CD4-positive, alpha-beta T cell treated with Interleukin-6 at 100 ng/mL for 8 hours (primary cell): ENCODE results near the gene MYOM3.

Experiments used
- DNase-seq: peaks from one replicate; pipeline ENCODE4 v3.0.0-alpha.2; 2020; ENCODE audit warnings: mixed read lengths, low spot score

Gene MYOM3

DNA sequence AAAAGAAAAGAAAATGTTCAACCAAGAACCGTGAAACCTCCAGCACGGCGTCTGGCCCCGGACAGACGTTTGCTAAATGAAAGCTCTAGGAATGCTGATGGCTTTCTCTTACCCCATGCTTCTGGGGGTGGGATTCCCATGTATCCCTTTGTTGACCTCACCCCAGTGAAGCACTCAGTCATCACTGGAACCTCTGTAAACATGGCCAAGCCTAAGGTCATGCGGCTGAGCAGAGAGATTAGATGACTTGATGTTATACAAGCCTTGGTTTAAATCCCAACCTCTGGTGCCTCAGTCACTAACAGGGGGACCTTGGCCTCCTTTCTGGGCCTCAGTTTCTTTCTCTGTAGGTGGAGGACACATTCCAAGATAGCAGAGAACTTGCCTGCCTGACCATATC, 2.8 kb upstream of the MYOM3 start:
- no peak for DNase-seq

DNA sequence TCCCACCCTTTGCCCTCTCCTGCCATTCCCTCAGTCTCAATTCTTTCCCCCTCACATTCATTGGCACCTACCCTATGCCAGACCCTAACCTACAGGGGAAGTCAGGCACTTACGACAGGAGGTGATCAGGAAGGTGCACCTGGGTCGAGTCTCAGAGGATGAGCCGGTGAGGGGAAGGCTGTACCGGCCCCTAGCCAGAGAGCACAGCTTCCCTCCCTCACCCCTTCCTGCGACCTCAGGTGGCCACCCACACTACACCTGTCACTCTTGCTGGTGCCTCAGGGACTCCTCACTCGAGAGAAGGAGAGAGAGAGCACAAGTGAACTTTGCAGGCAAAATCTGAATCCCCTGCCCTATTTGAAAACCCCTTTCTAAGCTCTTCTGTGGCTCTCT, 1.7 kb upstream of the MYOM3 start:
- no peak for DNase-seq

DNA sequence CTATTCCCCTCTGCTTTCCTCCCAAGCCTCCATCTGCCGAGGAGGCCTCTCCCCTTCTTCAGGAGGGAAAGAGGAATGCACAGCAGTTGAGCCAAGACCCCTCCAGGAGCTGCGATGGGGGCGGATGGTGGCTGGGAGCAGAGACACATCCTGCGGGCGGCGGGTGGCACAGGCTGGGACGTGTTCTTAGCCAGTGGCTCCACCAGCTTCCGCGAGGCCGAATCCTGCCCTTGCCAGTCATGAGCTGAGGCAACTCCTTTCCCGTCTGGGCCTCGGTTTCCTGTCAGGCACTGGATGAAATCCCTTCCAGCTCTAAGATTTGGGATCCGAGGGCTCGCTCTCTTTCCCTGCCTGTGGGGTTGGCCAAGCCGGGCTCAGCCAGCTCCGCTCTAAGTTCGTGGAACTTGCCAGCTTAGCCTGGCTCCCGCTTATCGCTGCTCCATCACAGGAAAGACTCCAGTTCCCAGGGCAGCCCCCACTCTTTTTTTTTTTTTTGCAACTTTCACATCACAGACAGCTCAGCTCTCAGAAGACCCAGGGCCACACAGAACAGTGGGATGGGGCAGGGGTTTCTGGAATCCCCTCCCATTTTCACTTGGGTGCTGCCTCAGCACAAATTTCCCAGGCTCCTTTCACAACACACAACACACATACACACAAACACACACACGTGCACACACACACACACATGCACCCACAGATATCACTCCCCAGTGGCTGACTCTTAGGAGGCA, 506 bp downstream of the MYOM3 start:
- no peak for DNase-seq

GRCh38 chr1:24110642-24111261, 1.2 kb downstream of the MYOM3 start:
- no peak for DNase-seq

DNA sequence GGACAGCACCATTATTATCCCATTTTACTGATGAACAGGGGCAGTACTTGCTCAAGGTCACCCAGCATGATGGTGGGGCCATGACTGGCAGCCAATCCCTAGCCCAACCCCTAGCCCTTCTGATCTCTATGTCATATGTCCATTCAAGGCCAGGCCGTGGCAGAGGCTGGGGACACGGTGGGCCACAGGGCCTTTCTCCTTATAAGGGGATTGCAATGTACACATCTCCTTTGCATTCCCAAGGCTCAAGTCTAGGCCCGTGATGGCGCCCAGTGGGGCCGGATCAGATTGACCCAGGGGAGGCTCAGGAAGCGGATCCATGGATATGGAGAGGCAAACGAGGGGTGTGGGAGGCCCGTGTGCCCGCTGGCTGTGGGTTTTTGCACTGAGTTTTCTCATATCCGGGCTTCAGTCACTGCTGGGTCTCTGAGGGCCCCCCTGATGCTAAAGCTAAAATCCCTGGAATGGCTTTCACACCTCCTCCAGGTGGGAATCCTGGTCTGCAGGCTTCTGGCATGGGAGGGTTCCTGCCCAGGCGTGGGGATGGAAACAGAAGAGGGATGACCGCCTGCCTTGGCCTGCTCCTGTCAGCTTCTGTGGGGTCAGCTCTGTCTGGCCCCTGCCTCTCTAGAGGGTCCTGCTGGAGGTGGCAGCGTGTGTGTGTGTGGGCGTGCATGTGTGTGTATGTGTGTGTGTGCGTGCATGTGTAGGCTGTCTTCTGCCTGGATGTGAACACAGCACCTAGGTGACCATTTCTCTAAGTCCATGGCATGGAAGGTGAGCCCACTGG, 2.1 kb downstream of the MYOM3 start:
- DNase-seq, result no peak

GRCh38 chr1:24109166-24109483, 2.8 kb downstream of the MYOM3 start:
- no peak for DNase-seq

DNA sequence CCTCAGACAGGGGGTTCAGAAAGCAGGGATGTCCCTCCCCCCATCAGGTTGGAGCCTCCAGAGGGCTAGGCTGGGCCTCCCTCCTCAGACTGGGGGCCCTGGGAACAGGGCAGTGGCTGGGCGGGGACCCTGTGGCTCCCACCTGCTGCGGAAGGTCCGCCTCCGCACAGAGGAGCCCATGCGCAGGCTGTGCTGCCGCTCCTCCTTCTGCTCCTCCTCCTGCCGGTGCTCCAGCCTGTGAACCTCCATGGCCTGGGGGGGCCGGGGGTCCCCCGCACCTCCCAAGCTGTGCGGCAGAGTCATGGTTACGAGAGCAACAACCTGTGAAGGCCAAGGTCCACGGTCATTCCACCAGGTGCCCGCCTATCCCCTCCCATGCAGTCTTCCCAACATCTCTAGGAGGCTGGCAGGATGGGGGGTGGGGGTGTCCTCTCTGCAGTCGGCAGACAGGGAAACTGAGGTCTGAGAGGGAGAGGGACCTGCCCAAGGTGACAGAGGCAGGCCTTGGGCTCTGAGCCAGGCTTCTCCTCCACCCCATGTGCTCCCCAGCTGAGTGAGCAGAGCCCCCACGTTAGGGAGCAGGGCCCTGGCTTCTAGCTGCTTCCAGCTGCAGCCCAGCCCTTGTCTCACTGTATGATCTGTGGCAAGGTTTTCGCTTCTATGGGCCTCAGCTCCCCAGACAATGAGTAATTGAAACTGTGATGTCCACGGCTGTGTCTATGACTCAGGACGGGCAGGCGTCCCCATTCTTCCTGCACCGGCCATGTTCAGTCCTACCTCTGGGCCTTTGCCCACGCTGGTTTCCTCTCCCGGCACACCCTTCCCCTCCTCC, 3.4 kb downstream of the MYOM3 start:
- no peak for DNase-seq

DNA sequence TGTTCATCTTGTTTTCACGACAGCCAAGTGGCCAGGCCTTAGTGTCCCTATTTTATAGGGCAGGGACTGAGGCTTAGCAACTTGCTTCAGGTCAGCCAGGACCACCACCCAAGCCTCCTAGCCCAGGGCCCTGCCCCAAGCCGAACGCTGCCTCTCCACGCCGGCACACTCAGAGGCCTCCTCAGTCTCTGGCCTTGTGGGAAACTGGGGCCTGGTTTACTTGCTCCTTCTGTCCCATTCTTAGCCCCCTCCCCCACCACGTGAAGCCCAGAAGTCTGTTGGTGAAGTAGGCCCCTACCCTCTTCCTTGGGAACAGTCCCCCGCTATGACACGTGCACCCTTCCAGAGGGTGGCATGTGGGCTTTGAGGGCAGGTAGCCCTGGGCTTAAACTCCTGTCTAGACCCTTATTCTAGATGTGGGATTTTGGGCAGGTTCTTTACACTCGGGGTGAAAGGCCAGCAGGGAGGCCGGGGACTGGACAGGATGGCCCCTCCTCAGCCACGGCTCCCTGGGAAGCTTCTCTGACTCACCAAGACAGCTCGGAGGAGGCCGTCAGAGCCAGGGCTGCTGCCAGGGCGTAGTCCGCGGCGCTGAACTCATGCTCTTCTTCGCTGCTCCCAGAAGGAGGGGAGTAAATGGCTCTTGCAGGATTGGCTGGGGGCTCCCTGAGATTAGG, 4.3 kb downstream of the MYOM3 start:
- no peak for DNase-seq

GRCh38 chr1:24105368-24106160, 6.4 kb downstream of the MYOM3 start:
- DNase-seq, result no peak

DNA sequence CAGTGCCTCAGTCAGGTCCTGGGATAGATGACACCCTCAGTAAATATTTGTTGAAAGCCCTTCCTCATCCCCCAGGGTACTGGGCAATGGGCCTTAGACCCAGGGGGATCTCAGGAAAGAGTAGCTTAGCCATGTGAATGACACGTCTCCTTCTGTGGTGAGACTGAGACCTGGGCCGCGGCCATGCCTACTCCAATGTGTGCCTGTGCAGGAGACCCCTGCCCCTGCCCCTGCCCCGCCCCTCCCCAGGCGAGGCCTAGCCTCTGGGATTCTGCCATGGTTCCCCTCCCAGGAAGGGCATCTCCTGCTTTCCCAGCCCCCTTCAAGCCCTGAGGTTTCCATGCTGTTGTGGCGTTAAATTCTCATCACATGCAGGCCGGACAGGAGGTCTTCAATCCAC, 7.1 kb downstream of the MYOM3 start:
- no peak for DNase-seq

GRCh38 chr1:24103879-24104278, 8.1 kb downstream of the MYOM3 start:
- no peak for DNase-seq

- no peak for DNase-seq
These were observed 8.5 kb downstream of the MYOM3 start for GRCh38 chr1:24103408-24103807.

- no peak for DNase-seq
These were observed 9.0 kb downstream of the MYOM3 start for GRCh38 chr1:24102961-24103360.

DNA sequence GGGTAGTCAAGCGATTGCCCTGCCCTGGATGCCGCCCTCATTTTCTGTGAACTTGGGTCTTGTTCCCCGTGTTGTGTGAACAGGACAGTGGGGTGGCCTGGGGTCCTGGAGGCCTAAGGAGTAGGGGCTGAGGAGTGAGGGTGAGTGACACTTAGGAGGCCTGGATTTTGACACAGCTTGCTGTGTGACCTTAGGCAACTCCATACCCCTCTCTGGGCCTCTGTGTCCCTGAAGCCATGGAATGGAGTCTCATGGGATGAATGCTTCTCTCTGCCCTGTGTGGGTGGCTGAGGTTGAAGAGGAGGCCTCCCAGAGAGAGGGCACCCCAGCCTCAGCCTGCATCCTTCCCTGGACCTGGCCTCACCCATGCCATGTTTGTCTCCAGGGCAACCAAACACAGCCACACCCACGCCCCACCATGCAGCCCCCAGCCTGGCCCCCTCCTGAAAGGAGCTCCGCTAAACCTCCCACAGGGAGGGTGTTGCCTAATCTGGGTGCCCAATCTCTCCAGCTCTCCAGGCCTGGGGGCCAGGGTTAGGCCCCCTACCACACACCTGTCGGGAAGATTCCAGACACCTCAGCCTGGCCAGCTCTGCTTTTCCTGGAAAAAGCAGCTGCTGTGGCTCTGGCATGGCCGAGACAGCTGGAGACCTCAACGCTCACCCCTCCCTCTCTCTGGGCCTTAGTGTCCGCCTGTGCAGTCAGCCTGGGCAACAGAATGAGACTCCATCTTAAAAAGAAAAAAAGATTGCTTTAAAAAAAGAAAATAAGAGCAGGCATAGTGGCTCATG, 9.9 kb downstream of the MYOM3 start:
- no peak for DNase-seq

GRCh38 chr1:24100945-24101737, 10.8 kb downstream of the MYOM3 start:
- no peak for DNase-seq

- no peak for DNase-seq
These were observed 12.8 kb downstream of the MYOM3 start for GRCh38 chr1:24098943-24099638.

GRCh38 chr1:24098102-24098501, 13.8 kb downstream of the MYOM3 start:
- DNase-seq, result no peak

DNA sequence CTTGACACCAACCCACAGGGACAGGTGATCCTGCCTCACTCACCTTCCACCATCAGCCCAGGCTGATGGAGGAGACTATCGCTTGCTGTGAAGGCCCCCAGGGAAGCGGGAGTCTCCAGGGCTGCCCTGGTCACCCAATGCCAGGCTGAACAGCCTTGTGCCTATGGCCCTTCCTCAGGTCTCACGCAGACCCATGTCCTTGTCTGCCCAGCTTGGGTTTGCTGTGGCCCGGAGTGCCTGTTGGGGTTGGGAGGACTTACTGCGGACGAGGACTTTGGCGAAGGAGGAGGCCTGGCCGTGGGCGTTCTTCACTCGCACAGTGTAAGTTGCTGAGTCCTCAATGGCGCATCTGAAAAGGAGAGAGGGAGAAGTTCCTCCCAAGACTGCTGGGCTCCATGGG, 14.3 kb downstream of the MYOM3 start:
- no peak for DNase-seq

DNA sequence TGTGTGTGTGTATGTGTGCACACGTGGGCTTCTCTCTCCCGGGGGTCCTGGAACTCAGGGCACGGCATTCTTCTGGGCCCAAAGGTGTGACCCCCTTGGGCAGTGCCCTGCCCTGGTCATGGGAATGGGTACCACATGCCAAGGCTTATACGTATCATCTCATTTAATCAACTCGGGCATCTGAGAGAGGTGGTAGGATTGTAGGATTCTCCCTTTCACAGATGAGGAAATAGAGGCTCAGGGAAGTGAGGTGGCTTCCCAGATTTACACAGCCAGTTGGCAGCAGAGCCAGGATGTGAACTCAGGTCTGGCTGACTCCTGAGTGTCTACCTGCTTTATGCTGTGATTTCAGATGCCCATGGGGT, 15.2 kb downstream of the MYOM3 start:
- DNase-seq, result no peak
